ENCODE data around the gene CD300LG. TPM values are rescaled to one million over a fixed set of nuclear protein-coding genes. Genes with fewer than 3 reads are reported as not detected.
A peak's percentile ranks its signal among the peaks of the same experiment; 100 is the strongest.

CD300LG gene
- total RNA-seq, 2 donors from 2014 or later = 1.8 to 15.5 TPM

GRCh38 chr17:43905400-43905984, 58.5 kb downstream of the CD300LG start:
- Histone ChIP-seq H3K36me3 (replicated peaks in 1 of 2; ENCODE audit: insufficient read depth in 1 of 2, low read depth in 2 of 2) (no peaks in the 10 kb centered on the region), H3K4me1 (peaks cover 31% of the 10 kb centered on the region), H3K9me3 (no peaks in the 10 kb centered on the region), H3K27me3 (peaks cover 0 to 19% of the 10 kb centered on the region in 2 donors), H3K4me3 (no peak overlapping the region), H3K27ac (no peak overlapping the region)
- ATAC-seq (no peak), DNase-seq (no peak)
- intact Hi-C loops (cut with DNase I) = no loop called here
- TF ChIP-seq CTCF (IDR thresholded peaks at IDR 0.05) = no peak
- TF ChIP-seq POLR2A (IDR thresholded peaks at IDR 0.05) = no peak
- WGBS, 2 donors = 20 to 33% methylated on average over 3 of the region's 3 CpGs

GRCh38 chr17:43905985-43906852, 59.2 kb downstream of the CD300LG start:
- TF ChIP-seq POLR2A (IDR thresholded peaks at IDR 0.05) (no peak), CTCF (IDR thresholded peaks at IDR 0.05) (no peak)
- H3K27ac ChIP-seq = no peak overlapping the region
- H3K36me3 ChIP-seq (replicated peaks in 1 of 2; ENCODE audit: insufficient read depth in 1 of 2, low read depth in 2 of 2) = no peaks in the 10 kb centered on the region
- 3% methylated on average over 23 to 37 of the region's 37 CpGs for WGBS, 2 donors
- peaks cover 0 to 19% of the 10 kb centered on the region in 2 donors for H3K27me3 ChIP-seq
- H3K4me3 ChIP-seq = peak overlapping the region; percentile 35 to 53
- H3K9me3 ChIP-seq = no peaks in the 10 kb centered on the region
- peak; percentile 55 for ATAC-seq
- intact Hi-C loops (cut with DNase I) = no loop called here
- peak; percentile 52 to 86 (median 74) for DNase-seq
- peaks cover 25% of the 10 kb centered on the region for H3K4me1 ChIP-seq

GRCh38 chr17:43906951-43907424, 60.0 kb downstream of the CD300LG start:
- no peaks in the 10 kb centered on the region for H3K36me3 ChIP-seq (replicated peaks in 1 of 2; ENCODE audit: insufficient read depth in 1 of 2, low read depth in 2 of 2)
- H3K4me3 ChIP-seq = peak overlapping the region; percentile 35 to 53
- no peaks in the 10 kb centered on the region for H3K9me3 ChIP-seq
- intact Hi-C loops (cut with DNase I) = no loop called here
- peak overlapping the region in 3 of 4 donors; percentile 33 to 51 (median 39) for H3K27ac ChIP-seq
- ATAC-seq (peak; percentile 8), DNase-seq (peak in 1 of 4 donors; percentile 22)
- 0 to 7% methylated on average over 9 to 25 of the region's 29 CpGs for WGBS, 2 donors
- TF ChIP-seq POLR2A (IDR thresholded peaks at IDR 0.05) = no peak
- no peak for TF ChIP-seq CTCF (IDR thresholded peaks at IDR 0.05)
- H3K4me1 ChIP-seq = peaks cover 25% of the 10 kb centered on the region
- peaks cover 0 to 19% of the 10 kb centered on the region in 2 donors for H3K27me3 ChIP-seq

- H3K4me3 ChIP-seq = peak within 1 kb of the TSS; percentile 35 to 53
- ATAC-seq = peak; percentile 41
- TF ChIP-seq CTCF (IDR thresholded peaks at IDR 0.05) (peak in 6 of 7 experiments; percentile 9 to 44 (median 32)), POLR2A (IDR thresholded peaks at IDR 0.05) (peak in 1 of 3 donors; percentile 54)
- H3K4me1 ChIP-seq = peaks cover 25% of the 10 kb centered on the region
- WGBS, 2 donors = 3 to 14% methylated on average over 32 to 36 of the region's 36 CpGs
- no peaks in the 10 kb centered on the region for H3K9me3 ChIP-seq
- peaks cover 0 to 19% of the 10 kb centered on the region in 2 donors for H3K27me3 ChIP-seq
- peak within 1 kb of the TSS in 3 of 4 donors; percentile 33 to 51 (median 39) for H3K27ac ChIP-seq
- no peaks in the 10 kb centered on the region for H3K36me3 ChIP-seq (replicated peaks in 1 of 2; ENCODE audit: insufficient read depth in 1 of 2, low read depth in 2 of 2)
- DNase-seq = peak; percentile 53 to 83 (median 68)
- intact Hi-C loops (cut with DNase I) = no loop called here
Measured at GRCh38 chr17:43907425-43907981, 60.5 kb downstream of the CD300LG start, which contains the start of gene MPP2. Gene MPP2 (minus strand): TSS chr17:43907536. CDS start chr17:43904460, 3,076 bp downstream.

Measured in body of pancreas (tissue), 4 donors.